ENCODE results near the gene TBPL1.

The TBPL1 gene

DNA sequence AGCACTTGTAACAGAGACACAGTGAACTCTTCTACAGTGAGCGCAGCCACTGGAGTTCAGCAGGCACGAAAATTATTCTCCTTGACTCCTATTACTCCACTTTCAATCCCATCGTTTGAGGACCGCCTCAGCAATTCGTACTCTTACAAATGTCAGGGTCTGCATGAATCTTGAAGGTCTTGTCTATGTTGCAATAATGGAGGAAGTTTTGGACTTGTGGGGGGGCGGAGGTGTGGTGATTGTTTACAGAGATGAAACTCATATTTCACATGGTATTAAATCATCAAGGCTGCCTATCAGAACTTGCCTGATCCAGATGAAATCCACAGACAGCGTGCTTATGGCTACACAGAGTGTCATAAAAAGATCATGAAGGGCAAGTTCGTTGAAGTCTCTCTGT, 57.4 kb downstream of the TBPL1 start:
- DNase-seq = no peak

DNA sequence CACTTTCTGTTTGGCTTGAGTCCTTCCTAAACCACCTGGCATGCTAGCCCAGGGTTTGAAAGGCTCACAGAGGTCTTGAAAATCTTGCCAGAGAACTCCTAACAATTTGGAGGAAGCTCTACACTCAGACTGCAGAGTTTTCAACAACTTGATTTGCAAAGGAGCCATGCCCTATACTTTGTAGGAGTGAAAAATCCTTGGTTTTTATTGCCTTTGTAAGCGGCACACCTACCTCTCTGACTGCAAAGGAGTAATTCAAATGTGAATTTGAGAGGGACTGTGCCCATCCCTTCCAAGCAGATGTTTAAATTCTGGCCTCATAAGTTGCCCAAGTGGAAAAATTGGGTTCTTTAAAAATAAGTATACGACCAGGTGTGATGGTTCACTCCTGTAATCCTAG, 58.0 kb downstream of the TBPL1 start:
- DNase-seq = no peak

DNA sequence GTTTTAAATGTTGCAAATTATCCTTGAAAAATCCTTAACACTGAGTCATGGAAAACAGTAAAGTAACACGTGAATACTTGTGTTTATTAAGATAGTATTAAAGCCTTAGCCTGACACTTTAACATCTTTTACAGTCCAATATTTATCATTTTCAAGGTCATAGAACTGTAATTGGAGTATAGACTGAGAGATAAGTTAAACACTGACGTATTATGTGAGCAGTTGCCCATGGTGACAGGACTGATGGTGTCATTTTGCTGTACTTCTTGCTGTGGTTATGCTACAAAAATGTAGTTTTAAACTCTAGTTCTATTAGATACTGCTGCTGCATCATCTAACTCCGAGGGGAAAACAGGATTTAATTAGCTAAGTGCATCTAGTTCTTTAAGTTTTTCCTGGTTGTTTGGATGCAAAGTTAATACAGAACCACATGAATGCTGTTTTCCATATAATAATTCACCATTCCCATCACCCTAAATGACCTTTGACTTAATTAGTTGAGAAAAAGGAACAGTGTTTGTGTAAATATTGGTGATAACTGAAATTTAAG, 61.6 kb downstream of the TBPL1 start:
- no peak for DNase-seq

DNA sequence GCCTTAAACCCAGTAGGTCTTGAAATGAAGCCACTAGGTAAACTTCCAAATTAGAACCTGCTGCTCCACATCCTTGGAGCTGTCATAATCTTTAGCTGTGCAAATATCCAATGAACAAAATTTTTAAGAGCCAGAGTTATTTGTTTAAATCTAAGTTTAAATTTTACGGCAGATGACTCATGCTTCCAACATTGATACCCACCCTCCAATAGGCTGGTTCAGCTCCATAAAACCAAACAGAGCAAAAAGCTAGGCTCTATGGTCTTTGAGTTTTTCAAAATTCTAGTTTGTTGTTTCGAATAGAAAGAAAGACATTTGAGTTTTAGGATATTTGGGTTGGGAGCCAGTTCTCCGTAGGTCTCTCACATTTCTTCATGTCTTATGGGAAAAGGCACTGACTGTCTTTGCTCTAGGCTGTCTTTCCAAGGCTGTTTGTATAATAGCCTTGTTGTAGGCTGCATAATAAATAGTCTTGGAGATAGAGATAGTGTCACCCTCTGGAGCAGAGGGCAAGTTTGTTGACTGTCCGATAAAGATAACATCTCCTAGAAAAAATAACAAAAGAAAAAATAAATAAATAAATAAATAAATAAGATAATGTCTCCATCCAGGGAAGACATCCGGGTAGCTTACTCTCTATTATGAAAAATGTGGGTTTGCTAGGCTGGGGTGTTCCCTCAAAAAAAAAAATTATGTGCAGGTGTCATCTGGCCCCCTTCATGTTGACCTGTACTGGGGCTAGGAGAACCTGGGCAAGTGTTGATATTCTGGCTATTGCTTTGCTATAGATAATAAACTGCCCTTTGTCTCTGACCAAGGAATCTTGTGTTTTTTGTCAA, 62.9 kb downstream of the TBPL1 start:
- no peak for DNase-seq

DNA sequence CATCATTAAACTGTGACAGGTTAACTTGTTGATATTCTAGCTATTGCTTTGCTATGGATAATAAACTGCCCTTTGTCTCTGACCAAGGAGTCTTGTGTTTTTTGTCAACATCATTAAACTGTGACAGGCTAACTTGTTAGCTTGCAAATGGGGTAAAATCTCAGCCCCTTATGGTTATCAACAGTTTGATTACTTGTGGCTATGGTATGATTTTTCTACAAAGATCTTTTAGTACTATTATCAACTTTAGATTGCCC, 63.5 kb downstream of the TBPL1 start:
- DNase-seq = no peak

DNA sequence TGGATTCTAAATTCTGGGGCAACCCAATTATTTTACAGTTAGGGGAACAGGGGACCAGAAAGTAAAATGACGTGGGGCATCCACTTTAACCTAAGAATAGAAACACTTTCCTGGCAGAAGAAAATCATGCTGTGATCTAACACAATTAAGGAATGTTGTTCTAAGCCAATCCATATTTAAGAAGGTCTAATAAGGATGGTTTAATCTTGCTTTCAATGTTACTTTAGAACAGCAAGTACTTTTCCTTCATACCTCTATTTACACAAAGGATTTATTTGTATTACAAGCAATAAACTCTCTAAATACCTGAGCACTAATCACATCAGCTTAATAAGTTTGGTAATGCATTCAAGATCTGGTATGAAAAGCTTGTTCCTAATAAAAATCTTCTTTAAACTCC, 67.0 kb downstream of the TBPL1 start:
- no peak for DNase-seq

DNA sequence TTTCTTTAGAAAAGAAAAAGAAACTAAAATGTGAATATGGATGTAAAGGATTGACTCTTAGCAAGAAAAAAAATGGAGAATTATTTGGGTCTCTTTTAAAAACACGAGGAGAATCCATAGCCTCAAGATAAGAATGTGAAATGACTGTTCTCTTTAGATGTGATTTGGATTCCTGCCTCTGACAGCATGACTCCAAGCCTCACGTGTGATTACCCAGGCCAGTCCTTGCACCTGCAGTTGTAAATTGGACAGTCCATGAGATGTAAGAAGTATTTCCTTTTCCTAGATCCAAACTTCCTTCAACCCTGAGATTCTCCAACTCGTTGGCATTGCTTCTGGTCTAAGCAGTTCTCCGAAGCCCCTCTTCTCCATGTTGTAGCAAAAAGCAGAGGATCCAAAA, 67.5 kb downstream of the TBPL1 start:
- DNase-seq = no peak

DNA sequence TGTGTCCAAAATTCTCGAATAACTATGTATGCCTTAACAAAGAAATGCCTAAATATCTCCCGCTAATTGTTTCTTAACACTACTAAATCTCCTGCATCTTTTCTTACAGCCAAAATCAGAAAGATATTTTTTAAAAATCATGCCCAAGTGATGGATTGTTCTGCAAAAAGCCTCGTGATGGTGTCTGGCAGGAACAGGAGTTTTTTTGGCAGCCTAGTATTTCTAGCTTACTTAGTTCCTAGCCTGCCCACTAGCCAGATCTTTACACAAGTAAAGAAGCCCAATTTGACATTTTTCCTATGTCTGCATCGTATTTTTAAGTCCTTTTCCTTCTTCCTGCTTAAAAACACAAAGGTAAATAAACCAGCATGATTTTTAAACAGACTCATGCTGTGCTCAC, 67.9 kb downstream of the TBPL1 start:
- no peak for DNase-seq

DNA sequence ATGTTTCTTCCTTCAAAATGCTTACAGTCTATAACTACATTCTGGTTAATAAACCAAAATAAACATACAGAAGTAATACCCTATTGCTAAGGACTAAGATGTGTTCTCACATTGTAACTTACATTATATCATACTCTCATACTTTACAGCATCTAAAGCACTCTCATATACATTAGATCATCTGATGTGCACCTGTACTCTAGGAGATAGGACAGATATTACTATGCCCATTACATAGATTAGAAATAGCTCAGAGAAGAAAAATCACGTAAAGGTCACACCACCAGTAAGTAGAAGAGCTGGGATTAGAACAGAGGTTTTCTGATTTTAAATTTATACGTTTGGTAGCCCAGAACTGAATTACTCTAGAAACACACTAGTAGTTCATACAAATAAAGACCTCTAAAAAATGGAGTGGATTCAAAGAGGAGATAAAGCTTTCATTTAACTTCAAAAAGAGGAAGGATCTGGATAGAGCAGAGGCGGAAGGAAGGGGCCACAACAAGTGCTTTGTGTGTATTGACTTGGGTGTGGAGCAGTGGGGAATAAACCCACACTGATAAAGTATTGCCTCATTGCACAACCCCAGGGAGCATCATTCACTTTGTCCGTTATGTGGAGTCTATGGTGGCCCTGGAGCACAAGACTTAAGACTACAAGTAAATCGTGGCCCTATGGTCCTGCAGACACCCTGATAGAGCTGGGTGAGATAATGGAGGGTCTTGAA, 68.5 kb downstream of the TBPL1 start:
- DNase-seq = no peak

DNA sequence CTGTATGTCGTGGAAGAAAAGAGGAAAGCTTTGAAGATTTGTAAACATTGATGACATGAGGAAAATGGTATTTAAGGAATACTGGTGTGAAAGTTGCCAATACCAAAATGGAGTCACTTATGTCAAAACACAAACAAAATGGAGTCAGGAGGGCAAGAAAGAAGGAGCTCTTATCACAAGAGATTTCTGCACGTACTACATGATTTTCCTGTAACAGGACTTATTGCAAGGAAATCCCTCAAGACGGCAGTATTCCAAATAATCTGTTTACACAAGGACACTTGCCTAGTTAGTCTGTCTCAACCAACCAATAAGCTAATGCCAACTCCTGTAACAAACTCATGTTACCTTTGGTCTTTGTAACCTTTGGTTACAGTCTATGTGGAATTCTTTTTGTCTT, 69.6 kb downstream of the TBPL1 start:
- no peak for DNase-seq

DNA sequence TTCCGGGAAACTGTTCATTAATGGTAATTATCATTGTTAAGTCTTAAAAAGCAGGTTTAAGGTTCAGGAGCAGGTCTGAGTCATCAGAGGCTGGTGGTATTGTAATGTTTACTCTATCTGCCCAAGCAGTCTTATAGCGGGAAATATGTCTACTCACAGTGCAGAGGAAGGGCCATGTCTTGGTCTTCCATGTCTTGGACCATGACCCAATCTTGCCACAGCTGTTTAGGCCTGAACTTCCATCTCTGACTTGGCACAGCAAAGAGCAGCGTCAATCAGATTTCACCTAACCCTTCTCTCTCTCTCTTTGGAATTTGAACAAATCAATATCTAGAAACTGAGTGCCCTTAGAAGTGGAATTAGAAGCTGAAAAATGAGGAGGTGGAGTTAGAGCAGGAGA, 73.6 kb downstream of the TBPL1 start:
- no peak for DNase-seq

DNA sequence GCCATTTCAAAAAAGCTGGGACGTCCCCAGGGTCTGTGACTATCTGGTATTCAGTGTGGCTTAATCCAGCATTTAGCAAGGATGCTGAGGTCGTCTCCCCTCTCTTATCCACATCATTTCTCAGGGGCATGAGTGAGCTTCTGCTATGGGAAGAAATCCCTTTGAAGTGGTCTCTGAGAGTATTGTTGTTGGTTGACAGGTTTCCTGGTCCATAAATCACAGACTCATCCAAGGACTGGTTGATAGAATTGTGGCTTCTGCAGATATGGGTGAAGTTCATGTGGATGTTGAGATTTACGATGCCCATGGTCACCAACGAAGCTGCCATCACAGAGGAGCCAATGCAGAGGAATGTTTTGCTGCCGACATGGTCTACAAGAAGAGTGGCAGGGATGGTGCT, 75.4 kb downstream of the TBPL1 start:
- DNase-seq = no peak

DNA sequence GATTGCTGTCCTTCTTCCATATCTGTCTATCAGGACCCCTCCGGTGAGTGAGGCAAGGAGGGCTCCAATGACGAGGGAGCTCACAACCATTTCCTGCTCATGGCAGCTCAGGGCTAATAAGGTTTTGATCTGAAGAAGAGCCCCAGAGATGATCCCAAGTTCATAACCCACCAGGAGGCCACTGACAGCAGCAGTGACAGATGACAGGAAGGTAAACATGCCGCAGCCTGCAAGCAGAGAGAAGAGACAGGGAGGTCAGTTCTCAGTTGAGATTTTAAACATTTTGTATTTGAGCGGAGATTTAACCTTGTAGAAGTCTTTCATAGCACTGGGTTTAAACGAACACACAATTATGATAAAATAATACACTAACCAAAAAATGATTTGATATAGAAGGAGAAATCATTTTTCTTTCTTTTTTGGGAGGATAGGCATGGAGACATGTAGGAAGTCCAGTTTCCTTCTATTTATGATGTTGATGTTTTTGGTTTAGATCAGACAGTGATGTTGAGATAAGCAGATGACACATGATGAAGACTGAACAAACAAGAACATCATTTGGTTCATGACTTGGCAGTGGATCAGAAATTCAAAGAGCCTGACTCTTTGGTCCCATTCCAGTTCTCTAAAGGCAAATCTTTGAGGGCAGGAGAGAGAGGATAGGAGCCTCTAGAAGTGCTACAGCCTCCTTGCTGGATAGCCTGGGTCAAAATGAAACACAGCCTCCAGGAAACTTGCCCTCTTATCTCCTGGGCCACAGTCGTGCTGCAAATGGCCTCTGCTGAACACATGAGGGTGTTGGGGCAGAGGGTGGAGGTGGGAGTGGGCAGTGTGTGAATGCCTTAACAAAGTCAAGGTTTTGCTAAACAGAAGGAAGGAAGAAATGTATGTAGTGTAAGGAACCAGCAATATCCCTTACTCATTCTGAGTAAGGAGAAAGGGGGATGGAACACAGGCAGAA, 76.8 kb downstream of the TBPL1 start:
- no peak for DNase-seq

DNA sequence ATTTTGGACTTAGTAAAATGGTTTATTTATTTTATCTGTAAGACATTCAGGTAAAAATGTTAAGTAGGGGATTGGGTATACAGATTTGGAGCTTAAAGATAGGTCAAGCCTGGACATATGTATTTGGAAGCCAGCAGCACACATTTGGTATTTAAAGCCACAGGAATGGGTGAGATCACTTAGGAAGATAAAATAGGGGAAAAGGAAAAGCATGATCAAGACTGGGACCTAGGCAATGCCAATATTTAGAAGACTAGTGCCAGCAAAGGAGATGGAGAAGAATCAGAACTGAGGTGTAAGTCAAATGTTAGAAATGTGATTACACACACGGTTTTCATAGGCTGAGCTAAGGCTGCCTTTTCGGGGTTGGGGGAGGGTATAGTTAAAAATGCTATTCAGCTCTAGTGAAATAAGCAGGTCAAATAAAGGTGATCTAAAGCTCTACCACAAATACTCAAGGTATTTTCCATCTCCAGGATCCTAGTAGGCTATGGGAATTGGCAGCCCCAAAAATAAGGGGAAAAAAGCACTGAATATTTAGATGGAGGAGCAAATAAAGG, 78.8 kb downstream of the TBPL1 start:
- DNase-seq = no peak

DNA sequence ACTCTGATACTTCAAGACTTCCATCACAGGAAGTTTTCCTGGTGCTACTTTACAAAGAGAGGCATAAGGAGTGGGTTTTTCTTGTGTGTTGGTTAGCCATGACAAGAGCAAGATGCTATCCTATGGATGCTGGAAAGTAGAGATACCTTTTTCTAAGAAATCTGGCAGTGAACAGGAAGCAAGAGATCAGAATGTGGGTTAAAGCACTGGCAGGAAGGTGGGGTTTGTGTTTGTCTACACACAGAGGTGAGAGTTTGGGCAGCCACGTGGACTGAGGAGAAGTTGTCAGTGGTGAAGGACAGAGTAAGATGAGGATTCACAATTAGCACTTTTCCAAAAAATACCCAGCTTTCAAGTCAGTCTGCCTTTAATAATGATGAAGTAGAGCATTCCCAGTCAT, 81.5 kb downstream of the TBPL1 start:
- DNase-seq = no peak

DNA sequence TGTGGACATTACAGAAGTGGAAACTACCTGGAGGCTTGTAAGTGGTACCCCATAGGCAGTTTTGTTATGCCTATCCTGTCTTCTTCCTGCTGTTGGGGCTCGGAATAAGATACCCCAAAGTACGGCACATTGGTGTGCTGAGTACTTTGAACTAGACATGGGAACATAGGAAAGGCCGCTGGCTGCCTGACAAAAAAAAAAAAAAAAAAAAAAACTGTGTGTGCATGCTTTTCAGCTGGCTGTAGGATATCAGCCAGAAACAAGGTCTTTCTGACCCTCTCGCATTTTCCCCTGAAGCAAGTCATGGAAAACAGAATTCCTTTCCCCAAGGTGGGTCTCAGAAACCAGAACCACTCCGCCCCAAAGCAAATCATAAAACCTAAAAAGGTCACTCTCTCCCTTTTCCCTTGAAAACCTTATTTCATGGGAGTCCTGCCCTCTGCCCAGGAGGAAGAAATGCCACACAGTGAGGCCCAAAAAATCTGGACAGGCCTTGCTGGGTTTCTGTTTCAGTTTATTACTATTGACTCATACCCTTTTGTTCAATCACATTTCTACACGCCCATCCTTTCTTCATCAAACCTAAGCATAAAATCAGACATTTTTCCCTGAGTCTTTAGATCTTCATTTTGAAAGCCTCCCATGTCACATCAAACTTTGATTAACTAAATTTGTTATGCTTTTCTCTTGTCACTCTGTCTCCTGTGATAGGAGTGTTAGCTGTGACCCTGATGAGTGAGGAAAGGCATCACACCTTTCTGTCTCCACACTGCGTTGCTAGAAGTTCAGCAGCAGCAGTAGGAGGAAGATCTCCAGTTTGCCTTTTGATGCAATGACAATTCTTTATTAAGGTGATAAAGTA, 82.2 kb downstream of the TBPL1 start:
- no peak for DNase-seq

DNA sequence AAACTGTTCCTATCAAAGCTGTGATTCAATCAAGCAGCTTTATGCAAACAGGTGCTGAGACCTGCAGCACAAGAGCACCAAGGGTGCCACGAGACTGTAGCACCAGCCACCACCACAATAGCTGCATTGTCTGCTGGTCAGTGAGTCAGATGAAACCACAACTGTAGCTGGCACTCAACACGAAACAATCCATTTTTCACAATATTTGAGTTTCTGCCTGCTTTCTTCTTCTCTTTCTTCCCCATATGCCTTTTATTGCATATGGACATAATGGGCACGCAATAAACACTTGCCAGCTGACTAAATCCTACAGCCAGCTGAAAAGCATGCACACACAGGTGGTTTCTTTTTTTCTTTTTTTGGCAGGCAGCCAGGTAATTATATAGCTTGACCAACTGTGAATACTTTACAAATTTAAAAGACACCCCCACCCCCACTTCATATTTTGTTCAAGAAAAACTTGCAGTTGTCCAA, 82.8 kb downstream of the TBPL1 start:
- DNase-seq = no peak

DNA sequence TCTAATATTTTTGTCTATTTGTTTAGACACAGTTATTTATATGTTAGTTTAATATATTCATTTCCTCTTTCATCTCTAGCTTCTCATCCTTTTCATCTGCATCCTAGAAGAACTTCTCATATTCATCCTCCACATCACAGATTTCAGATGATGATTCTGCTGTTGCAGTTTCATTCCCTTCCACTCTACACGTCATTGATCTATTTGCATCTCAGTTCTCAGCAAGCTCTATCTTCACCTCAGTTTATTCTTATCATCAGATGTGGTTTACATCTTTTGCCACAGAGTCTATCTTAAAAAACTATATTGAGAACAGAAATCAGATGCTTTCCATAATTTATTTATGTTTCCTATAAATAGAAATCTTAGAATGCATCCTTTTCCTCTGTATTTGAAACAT, 86.1 kb downstream of the TBPL1 start:
- no peak for DNase-seq

All from activated CD8-positive, alpha-beta memory T cell treated with anti-CD3 and anti-CD28 coated beads, Interleukin-2, amount 50 U/mL, for 48 hours (primary cell).